HG03045 (cell line): ENCODE measurements around the gene TRIM63.

ENCODE experiments used
- ATAC-seq: cut with Tn5 transposase; IDR thresholded peaks from one replicate; pipeline ENCODE4 v1.9.1; 2021; ENCODE audit warnings: mild to moderate bottlenecking, moderate library complexity; ENCODE audit not compliant: unreplicated experiment

The TRIM63 gene

DNA sequence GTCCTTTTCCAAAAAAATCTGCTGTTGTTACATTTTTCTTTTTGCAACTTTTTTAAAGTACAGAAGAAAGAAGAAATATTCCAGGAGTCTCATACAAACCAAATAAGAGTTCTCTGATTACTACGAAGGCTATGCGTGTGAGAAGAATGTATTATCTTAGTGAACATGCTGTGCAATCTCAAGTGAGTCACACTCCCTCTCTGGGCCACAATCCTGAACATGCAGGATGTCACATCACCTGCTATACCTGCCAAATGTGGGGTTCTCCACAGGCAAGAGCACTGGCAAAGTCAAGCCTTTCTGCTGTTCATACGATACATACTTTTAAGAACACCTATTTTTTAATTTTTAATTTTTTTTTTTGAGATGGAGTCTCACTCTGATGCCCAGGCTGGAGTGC lies 21.7 kb upstream of the TRIM63 start:
- no peak for ATAC-seq

DNA sequence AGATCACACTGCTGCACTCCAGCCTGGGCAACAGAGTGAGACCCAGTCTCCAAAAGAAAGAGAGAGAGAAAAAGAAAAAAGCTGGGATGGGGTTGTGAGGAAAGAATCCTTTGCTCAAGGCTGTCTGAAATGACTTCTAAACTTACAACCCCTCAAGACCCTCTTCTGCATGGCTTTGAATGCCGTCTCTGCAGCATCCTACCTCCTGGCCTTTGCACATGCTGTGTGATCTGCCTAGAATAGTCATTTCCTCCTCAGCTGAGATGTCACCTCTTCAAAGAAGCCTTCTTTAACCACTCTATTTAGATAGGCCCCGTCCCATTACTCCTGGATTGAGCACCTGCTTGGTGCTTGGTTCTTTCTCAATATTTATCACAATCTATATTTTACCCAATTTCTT lies 17.4 kb upstream of the TRIM63 start:
- ATAC-seq = no peak

DNA sequence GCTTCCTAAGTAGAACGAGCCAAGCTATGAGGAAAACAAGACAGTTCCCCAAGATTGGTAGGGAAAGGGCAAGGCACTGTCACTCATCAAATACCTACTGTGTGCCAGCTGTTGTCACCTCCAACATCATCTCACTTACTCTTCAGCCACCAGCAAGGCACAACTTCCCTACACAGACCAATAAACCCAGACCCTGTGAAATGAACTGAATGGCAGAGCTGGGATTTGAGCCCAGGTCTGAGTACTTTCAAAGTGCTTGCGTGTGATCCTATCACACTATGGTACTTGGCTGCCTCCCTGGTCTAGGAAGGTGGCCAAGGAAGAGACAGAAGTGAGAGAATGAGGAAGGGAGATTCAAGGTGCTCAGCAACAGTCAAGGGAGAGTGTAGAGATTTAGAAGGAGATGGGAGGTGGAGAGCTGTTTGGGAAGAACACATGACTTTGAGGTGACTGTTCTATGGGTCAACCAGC lies 16.7 kb upstream of the TRIM63 start:
- ATAC-seq = no peak

DNA sequence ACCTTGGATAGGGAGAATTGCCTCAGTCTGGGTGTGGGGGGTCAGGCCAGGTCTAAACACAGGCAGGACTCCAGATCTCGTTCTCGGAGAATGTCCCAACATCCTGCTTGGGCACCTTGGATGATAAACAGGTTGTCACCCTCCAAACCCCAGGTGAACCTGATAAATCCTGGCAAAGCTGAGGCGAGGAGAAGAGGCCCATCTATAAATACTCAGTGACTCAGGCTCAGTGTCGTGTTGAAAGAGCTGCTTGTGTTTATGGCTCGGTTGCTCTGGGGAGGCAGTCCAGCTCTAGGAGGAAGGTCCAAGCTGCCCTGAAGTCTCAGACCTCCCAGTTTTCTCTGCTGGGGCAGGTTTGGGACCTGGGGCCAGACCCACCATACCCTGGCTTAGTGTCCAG lies 15.8 kb upstream of the TRIM63 start:
- no peak for ATAC-seq

DNA sequence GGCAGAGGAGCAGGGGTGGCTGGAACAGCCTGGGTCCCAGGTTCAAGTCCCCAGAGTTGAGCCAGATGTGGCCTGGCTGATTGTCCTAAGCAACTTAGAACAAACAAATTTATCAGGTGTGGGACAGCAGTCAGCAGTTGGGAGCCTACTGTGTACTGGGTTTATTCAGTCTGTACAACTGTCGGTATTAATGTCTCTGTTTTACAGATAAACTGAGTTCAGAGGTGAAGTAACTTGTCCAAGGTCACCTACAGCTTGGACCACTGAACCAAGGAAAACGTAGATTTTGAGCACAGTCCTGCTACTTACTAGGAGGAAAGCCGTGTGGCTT lies 14.6 kb upstream of the TRIM63 start:
- no peak for ATAC-seq

DNA sequence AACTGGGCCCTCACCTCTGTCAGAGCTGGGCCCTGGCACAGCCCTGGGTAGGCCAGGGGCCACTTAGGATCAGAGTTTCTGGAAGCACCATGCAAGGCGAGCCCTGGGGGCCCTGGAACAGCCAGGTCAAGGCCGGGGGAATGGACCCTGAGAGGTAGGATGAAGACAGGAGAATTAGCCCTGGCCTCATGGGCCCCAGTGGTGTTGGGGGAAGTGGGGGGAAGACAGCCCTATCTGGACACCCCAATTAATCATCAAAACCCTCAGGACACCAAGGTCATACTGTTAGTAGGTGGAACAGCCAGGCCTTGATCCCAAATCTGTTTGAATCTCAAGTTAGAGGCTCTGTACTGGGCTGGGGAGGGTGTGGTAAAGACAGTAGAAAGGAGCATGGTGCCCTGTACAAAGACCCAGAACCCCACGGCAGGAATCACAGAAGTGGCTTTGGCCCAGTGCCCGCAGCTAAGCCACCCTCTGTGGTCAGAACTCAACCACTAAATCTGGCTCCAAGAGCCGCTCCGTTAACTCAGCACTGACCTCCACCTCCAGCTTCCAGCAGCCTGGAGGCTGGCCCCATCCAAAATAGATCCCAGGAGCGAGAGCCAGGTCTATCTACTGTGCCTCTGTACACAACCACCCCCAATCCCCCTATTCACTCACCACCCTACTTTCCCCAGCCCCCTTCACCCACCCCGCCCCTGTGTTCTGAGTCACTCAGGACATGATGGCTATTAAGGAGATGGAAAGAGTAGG lies 14.0 kb upstream of the TRIM63 start:
- ATAC-seq = no peak

DNA sequence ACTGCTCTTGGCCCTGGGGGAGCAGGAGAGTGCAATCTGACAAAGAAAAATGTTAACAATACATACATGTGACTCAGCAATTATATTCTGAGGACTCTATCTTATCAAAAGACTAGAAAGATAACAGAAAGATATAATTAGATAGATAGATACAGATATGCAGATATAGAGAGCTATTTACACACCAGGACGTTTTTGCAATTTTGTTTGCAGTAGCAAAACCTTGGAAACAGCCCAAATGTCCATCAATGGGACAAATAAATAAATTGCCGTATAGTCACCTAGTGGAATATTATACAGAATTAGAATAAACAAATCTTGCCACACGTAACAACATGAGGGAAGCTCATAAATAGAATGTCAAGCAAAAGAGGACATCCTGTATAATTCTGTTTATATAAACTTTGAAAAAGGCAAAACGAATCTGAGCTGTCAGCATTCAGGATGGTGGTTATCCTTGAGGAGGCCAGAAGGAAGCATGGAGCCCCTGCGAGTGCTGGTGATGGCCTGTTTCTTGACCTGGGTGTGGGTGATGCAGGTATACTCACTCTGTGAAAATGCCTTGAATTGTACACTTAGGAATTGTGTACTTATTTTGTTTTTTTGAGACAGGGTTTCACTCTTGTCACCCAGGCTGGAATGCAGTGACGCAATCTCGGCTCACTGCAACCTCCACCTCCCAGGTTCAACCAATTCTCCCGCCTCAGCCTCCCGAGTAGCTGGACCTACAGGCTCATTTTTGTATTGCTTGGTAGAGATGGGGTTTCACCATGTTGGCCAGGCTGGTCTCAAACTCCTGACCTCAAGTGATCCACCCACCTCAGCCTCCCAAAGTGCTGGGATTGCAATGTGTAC lies 12.8 kb upstream of the TRIM63 start:
- no peak for ATAC-seq

DNA sequence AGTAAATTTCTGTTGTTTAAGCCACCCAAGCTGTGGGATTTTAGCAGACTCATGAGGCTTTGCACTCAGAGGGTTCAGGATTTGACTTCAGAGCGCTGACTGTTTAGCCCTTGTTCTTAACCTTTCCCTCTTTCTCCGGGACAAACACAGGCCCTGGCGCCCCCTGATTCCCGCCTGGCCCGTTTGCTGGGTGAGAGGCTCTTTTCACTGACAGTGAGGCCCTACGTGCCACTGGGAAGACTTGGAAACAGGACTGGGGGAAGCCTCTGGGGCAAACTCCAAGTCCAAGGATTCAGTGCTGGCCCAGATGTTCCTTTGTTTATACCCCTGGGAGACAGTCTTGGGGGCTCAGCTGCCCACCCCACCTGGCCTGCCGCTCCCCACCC lies 11.7 kb upstream of the TRIM63 start:
- no peak for ATAC-seq

DNA sequence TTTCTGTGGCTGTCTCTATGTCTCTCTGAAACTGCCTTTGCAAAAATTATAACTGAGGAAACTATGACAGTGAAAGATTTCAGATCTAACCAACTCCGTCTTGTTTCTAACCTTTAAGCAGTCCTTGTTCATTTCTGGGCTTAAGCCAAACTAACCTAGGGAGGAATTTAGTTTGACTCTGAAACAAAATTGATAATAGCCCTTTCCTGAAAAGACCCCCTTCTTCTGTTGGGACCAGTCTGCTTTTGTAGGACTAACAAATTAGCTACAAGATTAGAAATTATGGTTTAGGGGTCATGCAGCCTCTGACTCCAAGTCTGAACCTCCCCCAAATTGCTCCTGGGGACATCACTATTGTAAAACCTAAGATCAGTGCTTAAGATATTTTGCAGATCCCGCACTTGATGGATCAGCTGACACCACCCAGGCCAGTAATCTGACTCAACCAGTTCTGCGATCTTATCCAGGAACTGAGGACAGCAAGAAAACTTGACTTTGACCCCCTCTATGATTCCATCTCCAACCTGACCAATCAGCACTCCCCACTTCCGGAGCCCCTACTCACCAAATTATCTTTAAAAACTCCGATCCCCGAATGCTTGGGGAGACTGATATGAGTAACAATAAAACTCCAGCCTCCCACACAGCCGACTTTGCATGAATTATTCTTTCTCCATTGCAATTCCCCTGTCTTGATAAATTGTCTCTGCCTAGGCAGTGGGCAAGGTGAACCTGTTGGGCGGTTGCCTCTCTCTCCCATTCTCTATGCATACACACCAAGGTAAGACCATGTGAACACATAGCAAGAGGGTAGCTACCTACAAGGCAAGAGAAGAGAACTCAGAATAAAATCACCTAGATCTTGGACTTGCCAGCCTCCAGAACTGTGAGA lies 11.1 kb upstream of the TRIM63 start:
- ATAC-seq = no peak

DNA sequence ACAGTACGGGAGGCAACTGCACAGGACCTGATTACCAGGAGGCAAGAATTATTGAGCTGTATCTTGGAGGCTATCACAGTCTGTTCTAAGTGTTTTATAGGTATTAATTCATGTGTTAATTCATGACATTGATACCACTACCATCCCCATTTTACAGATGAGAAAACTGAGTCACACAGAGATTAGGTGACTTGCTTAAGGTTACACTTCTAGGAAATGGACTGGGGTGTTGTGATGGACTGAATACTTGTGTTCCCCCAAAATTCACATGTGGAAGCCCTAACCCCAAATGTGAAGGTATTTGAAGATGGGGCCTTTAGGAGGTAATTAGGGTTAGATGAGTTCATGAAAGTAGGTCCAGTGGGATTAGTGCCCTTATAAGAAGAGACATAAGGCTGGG lies 10.1 kb upstream of the TRIM63 start:
- no peak for ATAC-seq

DNA sequence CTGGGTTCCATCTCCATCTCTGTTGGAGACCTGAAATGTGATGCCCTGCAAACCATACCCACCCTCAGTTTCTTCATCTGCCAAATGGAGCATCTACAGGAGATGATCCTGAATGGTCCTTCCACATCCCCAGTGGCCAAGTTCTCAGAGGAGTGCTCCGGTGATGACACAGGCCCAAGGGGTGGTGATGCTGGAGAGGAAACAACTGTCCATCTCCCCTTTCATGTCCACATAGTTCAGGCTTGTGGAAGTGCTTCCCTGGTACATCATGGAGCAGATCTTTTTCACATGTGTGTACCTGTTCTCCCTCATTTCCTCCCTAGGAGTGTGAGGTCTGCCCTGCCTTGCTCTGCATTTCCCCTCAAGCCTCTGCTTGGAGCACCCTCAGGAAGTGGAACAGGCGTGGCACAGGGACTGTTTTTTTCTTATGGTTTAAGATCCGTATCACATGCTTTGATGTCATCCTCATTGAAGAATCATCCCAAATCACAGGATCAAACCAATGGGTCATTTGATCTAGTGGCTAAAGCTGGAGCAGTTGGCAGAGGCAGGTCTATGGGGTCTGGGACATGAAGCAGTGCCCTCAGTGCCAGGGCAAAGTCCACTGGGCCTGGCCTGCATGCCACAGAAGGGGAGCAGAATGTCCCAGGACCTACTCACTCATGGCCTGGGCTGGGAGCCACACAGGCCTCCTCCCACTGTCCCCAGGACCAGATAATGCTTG lies 8.2 kb upstream of the TRIM63 start:
- ATAC-seq = no peak

DNA sequence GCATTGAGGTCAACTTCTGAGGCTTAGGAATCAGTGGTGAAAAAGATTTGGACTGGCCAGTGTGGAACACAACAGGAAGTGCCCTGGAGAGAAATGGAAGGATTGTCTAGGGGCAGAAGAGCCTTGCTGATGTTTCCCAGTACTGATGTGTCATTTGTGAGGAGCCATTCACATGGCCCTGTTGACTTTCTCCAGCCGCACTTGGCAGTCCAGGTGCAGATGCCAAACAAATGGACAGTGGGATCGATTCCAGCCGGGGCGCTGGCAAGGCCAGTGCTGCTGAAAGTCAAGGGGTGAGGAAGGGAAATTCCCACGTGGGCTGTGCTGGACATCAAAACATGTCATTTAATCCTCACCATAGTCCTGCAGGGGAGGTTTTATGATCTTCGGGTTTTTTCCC lies 4.9 kb upstream of the TRIM63 start:
- no peak for ATAC-seq

DNA sequence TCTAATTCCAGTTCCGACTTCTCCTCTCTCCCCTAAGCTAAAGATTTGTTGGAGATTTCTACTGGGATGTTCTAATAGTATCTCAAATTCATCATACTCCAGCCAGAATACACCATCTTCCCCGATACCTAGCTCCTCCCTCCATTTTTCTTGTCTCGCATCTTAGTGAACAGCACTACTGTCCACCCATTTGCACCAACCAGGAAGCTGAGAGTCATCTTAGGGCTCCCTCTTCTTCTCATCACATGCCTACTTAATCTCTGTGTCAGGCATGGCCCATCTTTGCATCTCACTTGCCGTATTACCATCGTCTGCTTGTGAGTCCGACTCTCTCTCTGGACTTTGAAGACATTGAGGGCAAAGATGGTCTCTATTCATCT lies 3.5 kb upstream of the TRIM63 start:
- ATAC-seq = no peak

DNA sequence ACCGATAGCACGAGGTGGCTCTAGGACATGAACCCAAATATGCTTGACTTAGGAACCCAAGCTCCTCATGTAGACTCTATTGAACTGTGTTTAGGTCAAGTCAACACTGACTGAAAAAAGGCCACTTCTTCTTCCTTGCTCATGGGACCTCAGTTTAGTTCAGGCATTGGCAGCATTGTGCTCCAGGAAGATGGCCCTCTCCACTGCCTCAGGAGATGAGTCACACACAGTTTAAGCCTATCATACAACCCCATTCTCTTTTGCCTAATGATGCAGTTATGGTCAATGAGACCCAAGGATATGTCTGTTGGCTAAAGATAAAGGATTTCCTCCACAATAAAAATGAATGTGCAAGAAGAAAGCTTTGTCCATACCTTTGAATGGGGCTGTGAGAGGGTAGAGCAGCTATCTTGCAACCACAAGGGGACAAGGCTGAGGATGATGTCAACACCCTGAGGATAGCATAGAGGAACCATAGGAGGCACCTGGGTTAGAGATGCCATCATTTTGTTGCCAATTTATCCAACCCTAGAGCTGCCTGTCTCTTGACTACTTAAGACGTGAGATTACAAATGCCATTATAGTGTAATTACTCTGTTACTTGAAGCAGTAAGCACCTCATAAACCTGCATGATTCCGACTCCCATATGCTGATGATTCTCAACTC lies 3.0 kb upstream of the TRIM63 start:
- no peak for ATAC-seq

DNA sequence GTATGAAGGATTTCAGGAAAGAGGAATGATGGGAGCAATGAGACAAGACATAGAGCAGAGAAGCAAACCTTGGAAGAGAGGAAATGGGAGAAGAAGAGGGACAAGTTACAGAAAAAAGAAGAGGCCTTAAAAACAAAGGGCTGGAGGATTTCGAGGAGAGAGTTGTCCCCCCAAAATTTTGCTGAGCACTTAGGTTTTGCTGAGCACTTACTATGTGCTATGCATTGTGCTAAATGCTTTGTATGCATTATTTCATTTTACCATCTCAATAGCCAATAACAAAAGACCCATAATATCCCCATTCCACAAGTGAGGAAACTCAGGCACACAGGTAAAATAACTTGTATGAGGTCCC lies 2.5 kb upstream of the TRIM63 start:
- no peak for ATAC-seq

DNA sequence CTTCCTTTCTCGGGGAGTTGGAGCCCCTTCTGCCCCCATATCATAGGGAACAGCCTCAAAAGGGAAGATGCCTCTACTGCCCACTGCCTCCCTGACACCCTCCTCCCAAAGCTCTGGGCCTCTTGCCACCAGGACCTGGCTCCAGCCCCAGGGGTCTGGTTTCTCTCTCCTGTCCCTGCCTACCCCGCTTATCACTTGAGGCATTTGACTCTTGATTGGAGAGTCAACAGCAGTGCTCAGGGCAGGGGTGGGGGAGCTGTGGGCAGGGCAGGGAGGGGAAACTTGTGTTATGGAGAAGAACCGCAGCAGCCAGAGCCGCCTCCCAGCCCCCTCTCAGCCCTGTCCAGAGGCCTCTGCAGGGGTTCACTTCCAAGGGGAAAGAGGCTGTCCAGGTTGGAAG lies 573 bp downstream of the TRIM63 start:
- no peak for ATAC-seq

DNA sequence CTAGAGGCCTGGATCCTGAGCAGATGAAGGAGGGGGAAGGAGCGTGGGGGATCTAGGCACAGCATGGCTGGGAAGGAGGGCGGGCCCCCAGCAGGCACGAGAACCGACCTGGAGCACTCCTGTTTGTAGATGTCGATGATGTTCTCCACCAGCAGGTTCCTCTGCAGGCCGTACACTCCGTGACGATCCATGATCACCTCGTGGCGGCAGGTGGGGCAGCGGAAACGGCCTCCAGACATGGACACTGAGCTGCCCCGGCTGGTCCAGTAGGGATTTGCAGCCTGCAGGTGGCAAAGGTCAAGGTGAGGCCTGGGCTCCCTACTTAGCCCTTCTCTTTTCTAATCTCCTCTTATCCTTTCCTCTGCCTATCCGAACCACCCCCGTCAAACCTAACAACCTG lies 1.3 kb downstream of the TRIM63 start:
- no peak for ATAC-seq

DNA sequence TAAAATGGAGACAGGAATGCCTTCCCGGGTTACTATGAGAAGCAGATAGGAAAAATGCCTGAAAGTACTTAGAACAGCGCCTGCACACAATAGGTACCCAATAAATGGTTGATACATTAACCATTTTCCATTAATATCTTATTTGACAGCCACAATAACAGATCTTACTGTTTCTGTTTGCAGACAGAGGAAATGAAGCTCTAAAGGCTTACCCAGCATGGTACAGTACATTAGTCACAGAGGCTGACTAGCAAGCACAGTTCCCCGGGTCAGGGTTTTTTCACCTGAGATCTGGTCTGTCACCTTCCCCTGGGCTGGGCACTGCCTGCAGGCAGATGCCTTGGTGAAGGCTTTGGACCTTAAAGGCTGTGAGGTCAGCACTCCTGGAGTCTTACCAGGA lies 2.9 kb downstream of the TRIM63 start:
- no peak for ATAC-seq

DNA sequence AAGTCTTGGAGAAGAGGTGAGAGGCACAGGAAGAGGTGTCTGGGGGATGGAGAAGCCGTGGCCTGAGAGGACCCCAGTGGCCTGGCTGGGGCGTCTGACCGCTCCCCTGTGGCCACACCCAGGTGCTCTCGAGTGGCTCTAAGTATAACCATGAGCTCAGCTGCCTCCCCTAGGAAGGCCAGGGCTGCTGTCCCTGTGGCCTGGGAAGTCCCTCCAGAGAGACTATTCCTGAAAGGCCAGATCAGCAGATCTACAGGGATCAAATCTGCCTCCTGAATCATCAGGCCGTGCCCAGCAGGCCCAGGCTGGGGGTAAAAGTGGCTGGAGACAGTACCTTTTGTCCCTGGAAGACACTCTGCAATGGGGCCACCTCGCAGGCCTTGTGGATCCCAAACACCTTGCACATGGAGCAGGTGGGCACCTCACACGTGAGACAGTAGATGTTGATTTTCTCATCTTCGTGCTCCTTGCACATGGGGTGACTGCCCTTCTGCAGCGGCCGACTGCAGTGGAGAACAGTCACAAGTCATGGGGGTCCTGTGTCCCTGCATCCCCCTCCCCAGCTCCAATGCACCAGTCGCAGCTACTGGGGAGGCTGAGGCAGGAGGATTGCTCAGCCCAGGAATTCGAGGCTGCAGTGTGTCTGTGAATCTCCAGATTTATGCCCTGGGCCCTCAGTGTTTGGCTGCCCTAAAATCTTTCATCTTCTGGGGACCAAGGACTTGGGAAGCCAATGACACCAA lies 6.4 kb downstream of the TRIM63 start:
- ATAC-seq = no peak

DNA sequence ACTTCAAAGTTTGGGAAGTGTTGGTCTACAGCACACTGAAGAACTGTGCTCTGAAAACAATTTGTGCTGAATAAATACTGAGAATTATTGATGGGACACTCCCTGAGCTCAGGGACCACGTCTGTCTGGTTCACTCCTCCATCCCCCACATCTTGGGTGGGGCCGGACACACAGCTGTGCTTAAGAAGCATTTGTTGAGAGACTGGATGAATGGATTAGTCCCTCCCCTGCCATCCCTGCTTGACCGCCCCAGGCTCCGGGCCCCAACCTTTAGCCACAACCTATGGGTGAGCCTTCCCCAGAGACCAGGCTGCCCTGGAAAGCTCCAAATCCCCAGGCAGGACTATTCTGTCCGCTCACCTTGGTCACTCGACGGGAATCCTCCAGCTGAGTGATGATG lies 7.5 kb downstream of the TRIM63 start:
- no peak for ATAC-seq
